Kidney (tissue), 14 donors: Measurements from ENCODE around the gene RPN1. TPM values are rescaled to one million over a fixed set of nuclear protein-coding genes. Genes with fewer than 3 reads are reported as not detected.

ENCODE experiments used
- DNase-seq, 5 donors: peaks; one replicate each; pipeline ENCODE4 v3.0.0-alpha.2; 2013 to 2020
- FAIRE-seq: peaks from 2 replicates; lab custom pipeline; 2012; peaks lifted over from hg19 to GRCh38; lab: Jason Lieb, UNC
- H3K27ac ChIP-seq, 2 donors: one replicate each; pipeline ENCODE4 v1.7.0; 2013; ENCODE audit warnings: low read depth in 2 of 2, low read length in 2 of 2, inconsistent platforms in 1 of 2
- H3K27me3 ChIP-seq: one replicate; pipeline ENCODE4 v1.7.1; 2013; ENCODE audit warnings: low read length, inconsistent platforms; ENCODE audit not compliant: control insufficient read depth, insufficient read depth
- H3K36me3 ChIP-seq, 3 donors: one replicate each; pipeline versions ENCODE4 v1.7.0 to v1.7.1; 2013; ENCODE audit warnings: low read length in 3 of 3, control low read depth in 1 of 3, inconsistent platforms in 1 of 3; ENCODE audit not compliant: insufficient read depth in 3 of 3, control insufficient read depth in 2 of 3
- H3K4me1 ChIP-seq, 3 donors: one replicate each; pipeline versions ENCODE4 v1.7.0 to v1.7.1; 2013; ENCODE audit warnings: low read length in 3 of 3, inconsistent platforms in 1 of 3, low read depth in 1 of 3; ENCODE audit not compliant: control insufficient read depth in 2 of 3, insufficient read depth in 2 of 3
- H3K4me3 ChIP-seq, 3 donors: one replicate each; pipeline versions ENCODE4 v1.7.0 to v1.8.1; 2013; ENCODE audit warnings: low read length in 3 of 3, control low read depth in 1 of 3, inconsistent platforms in 1 of 3
- H3K9ac ChIP-seq, 3 donors: one replicate each; pipeline versions ENCODE4 v1.7.0 to v1.7.1; 2013; ENCODE audit warnings: low read length in 3 of 3, control low read depth in 1 of 3, inconsistent platforms in 1 of 3
- H3K9me3 ChIP-seq, 3 donors: one replicate each; pipeline versions ENCODE4 v1.7.0 to v1.7.1; 2013; ENCODE audit warnings: low read length in 3 of 3, control low read depth in 1 of 3, inconsistent platforms in 1 of 3; ENCODE audit not compliant: control insufficient read depth in 2 of 3, insufficient read depth in 1 of 3
- intact Hi-C: fragments of 100-400 bp; cut with DNase I; formaldehyde crosslinking; loops from one replicate; pipeline ENCODE4 v1.11.1; 2022
- polyA plus RNA-seq: library from polyadenylated mRNA; stranded (reverse); fragments of 350-450 nt; fragmentation: Illumina TruSeq; extraction: RNeasy Lipid Tissue Mini Kit (QIAGEN cat#74804); gene quantifications from one replicate; pipeline ENCODE4 v1.2.3, GENCODE V29; 2014; ENCODE audit warnings: low read depth, low replicate concordance; ENCODE audit not compliant: insufficient read depth
- total RNA-seq: library from RNA; stranded (reverse); fragmentation: NEBNext Ultra II Directional; extraction: Animal tissue kit (Norgen Biotek cat#: 25700); gene quantifications from one replicate; pipeline ENCODE4 v1.2.1, GENCODE V29; 2021
- TF ChIP-seq, protein P1 (sequence below): IDR thresholded peaks from 3 replicates; pipeline ENCODE4 v1.5.1; 2012; ENCODE audit warnings: mild to moderate bottlenecking, moderate library complexity, borderline replicate concordance; ENCODE audit not compliant: insufficient read depth; ENCODE audit errors: extremely low read depth
- donor health status: control.
- donor health status: control.
- donor health status: control.
- donor health status: control.
- donor health status: control.
- donor health status: DM: yes; HTN: yes; CAD: no.
- donor health status: Normal renal cell carcinoma (clear cell type).

RPN1 gene
- total and polyA plus RNA-seq, 2 donors from 2014 or later = 192 to 234 TPM

DNA sequence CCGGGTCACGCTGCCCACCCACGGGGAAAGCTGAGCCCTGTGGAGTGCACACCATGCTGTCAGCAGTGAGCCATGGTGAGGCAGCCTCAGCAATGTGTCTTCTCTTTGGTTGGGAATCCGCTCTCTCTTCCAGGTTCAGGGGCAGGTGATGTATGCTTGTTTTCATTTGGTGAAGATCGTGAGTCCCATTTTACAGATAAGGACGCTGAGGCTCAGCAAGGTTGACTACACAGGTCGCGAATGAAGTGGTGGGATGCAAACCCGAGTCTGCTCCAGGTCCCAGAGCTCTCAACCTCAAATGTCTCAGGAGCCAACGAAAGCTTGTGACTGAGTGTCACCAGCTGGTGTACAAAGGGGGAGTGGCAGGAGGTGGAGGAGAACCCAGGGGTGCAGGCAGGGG lies 74.3 kb downstream of the RPN1 start:
- intact Hi-C loops = no loop called here
- H3K27me3 ChIP-seq = no peaks in the 10 kb centered on the region
- H3K4me3 ChIP-seq = no peak overlapping the region
- H3K9me3 ChIP-seq = peaks cover 0 to 4% (median 0%) of the 10 kb centered on the region in 3 donors
- no peak for DNase-seq
- no peaks in the 10 kb centered on the region for H3K36me3 ChIP-seq
- FAIRE-seq = no peak
- peaks cover 0 to 2% (median 0%) of the 10 kb centered on the region in 3 donors for H3K4me1 ChIP-seq
- no peak overlapping the region for H3K9ac ChIP-seq
- no peak overlapping the region for H3K27ac ChIP-seq
- TF ChIP-seq, protein P1, sequence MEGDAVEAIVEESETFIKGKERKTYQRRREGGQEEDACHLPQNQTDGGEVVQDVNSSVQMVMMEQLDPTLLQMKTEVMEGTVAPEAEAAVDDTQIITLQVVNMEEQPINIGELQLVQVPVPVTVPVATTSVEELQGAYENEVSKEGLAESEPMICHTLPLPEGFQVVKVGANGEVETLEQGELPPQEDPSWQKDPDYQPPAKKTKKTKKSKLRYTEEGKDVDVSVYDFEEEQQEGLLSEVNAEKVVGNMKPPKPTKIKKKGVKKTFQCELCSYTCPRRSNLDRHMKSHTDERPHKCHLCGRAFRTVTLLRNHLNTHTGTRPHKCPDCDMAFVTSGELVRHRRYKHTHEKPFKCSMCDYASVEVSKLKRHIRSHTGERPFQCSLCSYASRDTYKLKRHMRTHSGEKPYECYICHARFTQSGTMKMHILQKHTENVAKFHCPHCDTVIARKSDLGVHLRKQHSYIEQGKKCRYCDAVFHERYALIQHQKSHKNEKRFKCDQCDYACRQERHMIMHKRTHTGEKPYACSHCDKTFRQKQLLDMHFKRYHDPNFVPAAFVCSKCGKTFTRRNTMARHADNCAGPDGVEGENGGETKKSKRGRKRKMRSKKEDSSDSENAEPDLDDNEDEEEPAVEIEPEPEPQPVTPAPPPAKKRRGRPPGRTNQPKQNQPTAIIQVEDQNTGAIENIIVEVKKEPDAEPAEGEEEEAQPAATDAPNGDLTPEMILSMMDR = no peak

DNA sequence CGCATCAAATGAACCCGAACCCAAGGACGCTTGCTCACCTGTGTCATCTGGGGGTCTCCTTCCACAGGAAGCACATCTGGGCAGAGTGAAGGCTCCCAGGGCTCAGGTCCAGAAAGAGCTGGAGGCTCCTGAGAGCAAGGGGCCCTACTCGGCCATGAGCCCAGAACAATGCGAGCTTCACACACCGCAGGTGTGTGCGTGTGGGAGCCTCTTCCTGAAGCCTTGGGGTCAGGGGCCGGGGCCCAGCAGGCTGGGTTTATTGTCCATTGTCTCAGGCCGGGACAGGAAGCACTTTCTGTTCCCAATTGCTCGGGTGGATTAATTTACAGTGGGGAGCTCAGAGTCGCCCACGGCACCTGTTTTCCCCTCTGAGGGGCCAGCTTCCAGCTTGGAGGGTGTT lies 74.8 kb downstream of the RPN1 start:
- TF ChIP-seq, protein P1 = no peak
- FAIRE-seq = no peak
- H3K27me3 ChIP-seq = no peaks in the 10 kb centered on the region
- no peak overlapping the region for H3K4me3 ChIP-seq
- peaks cover 0 to 4% (median 0%) of the 10 kb centered on the region in 3 donors for H3K9me3 ChIP-seq
- no peak for DNase-seq
- no peak overlapping the region for H3K9ac ChIP-seq
- no peaks in the 10 kb centered on the region for H3K36me3 ChIP-seq
- H3K27ac ChIP-seq = no peak overlapping the region
- peaks cover 0 to 2% (median 0%) of the 10 kb centered on the region in 3 donors for H3K4me1 ChIP-seq
- intact Hi-C loops = no loop called here

DNA sequence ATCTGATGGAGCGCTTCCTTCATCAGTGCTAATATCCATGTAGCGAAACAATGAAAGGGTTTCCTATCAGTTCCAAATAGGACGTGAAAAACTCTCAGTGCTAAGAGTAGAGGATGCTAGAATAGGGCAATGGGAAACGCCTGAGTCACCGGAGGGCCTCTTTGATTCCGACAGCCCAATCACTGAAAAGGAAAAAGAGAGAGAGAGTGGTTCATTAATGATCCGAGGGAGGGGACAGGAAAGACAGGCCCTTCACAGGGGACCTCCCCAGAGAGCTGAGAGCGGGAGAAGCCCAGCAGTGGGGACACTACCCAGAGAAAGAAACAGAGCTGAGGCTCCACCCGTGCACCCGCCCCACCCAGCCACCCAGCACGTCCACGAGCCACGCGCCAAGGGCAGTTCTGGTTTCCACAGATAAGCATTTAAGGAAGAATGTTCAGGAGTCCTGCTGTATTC lies 76.9 kb downstream of the RPN1 start:
- DNase-seq (no peak), FAIRE-seq (no peak)
- Histone ChIP-seq H3K9me3 (no peaks in the 10 kb centered on the region), H3K27me3 (no peaks in the 10 kb centered on the region), H3K4me1 (peaks cover 0 to 2% (median 0%) of the 10 kb centered on the region in 3 donors), H3K4me3 (no peak overlapping the region), H3K36me3 (no peaks in the 10 kb centered on the region), H3K27ac (no peak overlapping the region), H3K9ac (no peak overlapping the region)
- TF ChIP-seq, protein P1 = no peak
- intact Hi-C loops = no loop called here

DNA sequence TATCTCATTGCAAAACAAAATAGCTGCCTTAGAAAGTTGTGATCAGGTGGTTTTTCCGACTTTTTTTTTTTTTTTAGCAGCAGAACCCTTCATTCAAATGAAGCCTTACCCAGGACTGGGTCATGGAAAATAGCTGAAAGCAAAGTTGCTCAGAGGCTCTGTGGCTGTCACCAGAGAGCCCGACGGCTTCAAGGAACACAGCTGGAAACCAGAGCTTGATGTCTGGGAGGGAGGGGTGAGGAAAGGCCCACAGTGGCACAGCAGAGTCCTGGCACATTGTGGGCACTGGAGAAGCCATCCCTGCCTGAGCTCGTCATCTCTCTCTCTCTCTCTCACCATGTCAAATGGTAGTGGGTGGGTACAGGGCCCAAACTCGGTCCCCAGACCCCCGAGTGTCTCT lies 77.5 kb downstream of the RPN1 start:
- Histone ChIP-seq H3K4me1 (peaks cover 0 to 2% (median 0%) of the 10 kb centered on the region in 3 donors), H3K27me3 (no peaks in the 10 kb centered on the region), H3K36me3 (no peaks in the 10 kb centered on the region), H3K9ac (no peak overlapping the region), H3K27ac (no peak overlapping the region), H3K9me3 (no peaks in the 10 kb centered on the region), H3K4me3 (no peak overlapping the region)
- DNase-seq (no peak), FAIRE-seq (no peak)
- TF ChIP-seq, protein P1 = no peak
- intact Hi-C loops = no loop called here
